ENCODE data around the gene SPINK8.

GRCh38 chr3:48276911-48277641 is 56.4 kb downstream of the SPINK8 start:
- TF ChIP-seq CTCF (IDR thresholded peaks at IDR 0.05) (no peak), POLR2A (IDR thresholded peaks at IDR 0.05) (no peak)

Measured in adrenal gland (tissue), 5 donors.